ENCODE results near the gene ZYX.
"Not testable (repeated sequence)": the region's sequence is repeated elsewhere in the genome, so short reads cannot be mapped to it uniquely, and the experiment has no call there.

Gene ZYX

GRCh38 chr7:143418681-143419458 lies 37.7 kb downstream of the ZYX start:
- no peak for DNase-seq

- no peak for DNase-seq
These were observed 38.7 kb downstream of the ZYX start for GRCh38 chr7:143419880-143420279.

GRCh38 chr7:143420624-143421023 lies 39.5 kb downstream of the ZYX start:
- not testable (repeated sequence) for DNase-seq

GRCh38 chr7:143422033-143422432 lies 40.9 kb downstream of the ZYX start:
- DNase-seq = no peak

DNA sequence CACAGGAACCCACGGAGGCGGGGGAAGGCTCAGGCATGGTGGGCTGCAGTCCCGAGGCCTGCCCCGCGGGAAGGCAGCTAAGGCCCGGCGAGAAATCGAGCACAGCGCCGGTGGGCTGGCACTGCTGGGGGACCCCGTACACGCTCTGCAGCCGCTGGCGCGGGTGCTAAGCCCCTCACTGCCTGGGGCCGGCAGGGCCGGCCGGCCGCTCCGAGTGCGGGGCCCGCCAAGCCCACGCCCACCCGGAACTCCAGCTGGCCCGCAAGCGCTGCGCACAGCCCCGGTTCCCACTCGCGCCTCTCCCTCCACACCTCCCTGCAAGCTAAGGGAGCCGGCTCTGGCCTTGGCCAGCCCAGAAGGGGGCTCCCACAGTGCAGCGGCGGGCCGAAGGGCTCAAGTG lies 43.3 kb downstream of the ZYX start:
- DNase-seq = not testable (repeated sequence)

- DNase-seq = no peak
These were observed 45.5 kb downstream of the ZYX start for GRCh38 chr7:143426479-143427142.

DNA sequence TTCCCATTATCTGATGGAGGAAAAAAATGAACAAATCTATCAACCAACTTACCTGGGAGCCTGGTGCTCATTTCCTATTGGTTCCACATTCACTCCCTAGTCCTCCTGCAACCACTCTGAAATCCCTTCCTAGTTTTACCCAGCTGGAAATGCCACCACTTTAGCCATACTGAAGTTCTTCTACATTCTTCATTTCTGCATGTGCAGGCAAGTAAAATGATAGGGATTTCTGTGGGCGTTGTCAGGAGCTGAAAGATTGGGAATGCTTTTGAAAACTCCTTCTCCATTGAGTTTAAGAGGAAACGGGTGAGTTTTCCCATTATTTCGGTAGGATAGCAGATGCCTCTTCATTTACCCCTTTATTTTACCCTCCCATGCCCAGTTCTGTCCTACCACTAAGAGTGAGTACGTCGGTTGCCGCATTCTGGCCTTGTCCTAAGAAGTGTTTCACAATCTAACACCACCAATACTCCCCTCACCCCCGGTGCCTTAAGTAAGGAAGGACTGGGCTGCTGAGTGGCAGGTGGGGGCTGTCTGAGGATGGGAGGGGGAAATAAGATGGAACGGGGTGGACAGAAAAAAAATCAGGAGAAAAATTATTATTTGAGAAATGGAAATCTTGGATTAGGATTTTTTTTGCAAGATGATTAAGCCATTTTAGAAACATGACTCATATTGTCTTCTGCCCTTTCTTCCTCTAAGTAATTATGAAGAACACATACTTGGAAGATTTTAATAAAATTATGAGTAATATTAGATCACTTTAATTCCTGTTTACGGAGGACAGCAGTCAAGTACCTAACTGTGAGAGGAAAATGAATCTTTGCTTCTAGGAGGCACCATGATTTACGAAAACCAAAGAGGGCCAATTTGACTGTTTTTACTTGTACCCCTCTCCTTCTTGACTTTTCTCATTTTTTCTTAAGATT lies 48.9 kb downstream of the ZYX start:
- DNase-seq = no peak

DNA sequence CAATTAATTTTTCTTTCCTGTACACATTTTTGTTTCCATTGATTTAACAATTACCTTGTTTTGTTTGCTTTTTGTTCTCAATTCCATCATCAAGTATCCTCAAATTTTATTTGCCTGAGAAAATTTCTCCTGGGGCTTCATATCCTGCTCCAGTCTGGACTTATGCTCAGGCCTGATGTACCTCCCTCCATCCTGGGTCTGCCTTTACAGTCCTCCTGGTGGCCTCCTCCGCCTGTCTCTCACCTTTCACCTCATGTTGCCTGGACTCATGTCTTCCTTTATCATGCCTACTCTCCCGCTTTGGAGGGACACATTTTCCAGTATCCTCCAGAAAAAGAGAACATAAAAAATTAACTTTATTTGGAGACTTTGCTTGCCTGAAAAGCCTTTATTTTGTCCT lies 50.0 kb downstream of the ZYX start:
- DNase-seq = no peak

DNA sequence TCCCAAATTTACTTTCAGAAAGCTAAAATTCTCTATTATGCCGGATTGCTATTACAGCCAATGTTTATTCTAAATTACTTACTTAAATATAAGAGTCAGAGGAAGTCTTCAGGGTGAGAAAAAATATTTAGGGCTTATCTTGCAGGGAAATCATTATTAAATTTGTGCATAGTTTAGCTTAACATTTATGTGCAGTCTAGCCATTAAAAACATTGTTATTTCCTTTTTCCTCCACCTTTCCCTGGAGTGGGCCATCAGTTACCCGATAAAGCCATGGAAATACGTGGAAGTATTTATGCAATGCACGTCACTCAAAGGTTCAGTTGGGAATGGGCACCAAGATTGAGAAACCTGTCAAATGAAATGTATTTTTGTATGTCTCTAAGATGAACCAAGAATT lies 52.6 kb downstream of the ZYX start:
- no peak for DNase-seq

- DNase-seq = no peak
These were observed 53.5 kb downstream of the ZYX start for GRCh38 chr7:143434660-143435059.

GRCh38 chr7:143435266-143435665 lies 54.1 kb downstream of the ZYX start:
- DNase-seq = no peak

GRCh38 chr7:143436325-143436946 lies 55.3 kb downstream of the ZYX start:
- no peak for DNase-seq

DNA sequence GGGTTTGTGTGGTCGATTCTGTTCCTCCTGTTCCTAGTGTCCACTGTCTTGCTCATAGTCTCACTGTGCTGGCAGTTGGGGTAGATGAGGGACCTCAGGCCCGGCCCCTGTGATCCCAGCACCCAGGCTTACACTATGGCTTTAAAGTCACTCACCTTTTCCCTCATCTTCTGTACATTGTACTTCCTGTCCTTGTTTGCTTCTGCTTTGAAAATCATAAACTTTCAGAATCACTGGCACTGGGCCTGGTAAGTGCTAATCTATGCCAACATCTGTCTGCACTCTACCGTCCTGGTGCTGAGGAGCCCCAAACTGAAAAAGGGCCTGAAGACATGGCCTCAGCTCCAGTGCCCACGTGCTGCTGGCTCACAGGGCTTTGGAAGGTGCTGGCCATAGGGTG lies 56.4 kb downstream of the ZYX start:
- no peak for DNase-seq

DNA sequence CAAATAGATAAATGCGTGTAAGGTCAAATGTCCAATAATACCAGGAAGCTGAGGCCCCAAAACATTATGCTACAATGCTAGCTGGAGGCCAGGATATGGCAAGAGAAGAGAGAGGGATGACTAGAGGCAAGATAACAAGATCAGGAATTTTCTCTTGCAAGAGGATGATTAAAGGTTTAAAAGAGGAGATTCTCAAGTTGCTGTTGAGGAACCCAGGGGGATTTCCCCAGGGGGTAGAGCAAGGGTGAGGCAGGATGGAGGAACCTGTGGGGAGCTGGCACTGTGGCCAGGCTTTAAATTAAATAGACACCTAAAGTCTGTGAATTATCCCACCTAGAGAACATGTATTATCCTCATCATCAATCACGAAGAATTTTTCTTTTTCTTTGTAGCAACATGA lies 58.7 kb downstream of the ZYX start:
- DNase-seq = no peak

All from effector CD4-positive, alpha-beta T cell (primary cell).